GM19397 (cell line): ENCODE data around the gene ROMO1.

Experiments
- ATAC-seq: cut with Tn5 transposase; IDR thresholded peaks from one replicate; pipeline ENCODE4 v1.9.1; 2021; ENCODE audit warnings: mild to moderate bottlenecking, moderate library complexity; ENCODE audit not compliant: unreplicated experiment

ROMO1 gene

DNA sequence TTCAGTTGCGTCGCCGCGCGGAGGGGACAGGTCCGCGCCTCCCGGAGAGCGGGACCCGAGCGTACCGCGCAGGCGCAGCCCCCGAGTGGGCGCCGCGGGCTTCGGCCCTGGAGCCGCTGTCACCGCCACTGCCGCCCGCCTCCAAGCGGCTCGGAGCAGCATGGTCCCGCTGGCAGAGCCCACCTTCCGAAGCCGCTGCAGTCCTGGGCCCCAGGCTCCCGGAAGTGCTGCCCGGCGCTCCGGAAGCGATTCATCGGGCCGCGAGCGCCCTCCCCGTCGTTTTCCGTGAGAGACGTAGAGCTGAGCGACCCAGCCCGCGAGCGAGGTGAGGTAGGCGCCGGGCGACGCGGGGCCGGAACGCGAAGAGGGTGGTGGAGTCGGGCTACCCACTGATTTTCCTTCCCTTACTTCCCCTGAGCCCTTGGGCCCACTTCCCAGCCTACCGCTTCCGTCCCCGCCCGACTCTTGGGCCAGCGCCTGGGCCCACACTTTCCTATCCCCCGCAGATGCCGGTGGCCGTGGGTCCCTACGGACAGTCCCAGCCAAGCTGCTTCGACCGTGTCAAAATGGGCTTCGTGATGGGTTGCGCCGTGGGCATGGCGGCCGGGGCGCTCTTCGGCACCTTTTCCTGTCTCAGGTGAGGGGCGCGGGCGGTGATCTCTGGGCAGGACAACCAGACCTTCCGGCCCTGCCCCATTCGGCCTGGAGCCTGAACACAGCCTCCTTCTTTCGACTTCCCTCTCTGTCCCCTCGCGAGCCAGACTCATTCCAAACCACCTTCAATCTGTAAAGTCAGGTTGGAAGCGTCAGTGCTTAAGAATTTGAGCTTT lies at the start of gene ROMO1, which contains the start of gene NFS1:
ROMO1 (plus strand) TSS at position 279 of the 830 bp plus-strand sequence; CDS start at position 507, 228 bp downstream.
NFS1 (minus strand) TSS at position 226 of the 830 bp plus-strand sequence; CDS start at position 162, 64 bp downstream.
- ATAC-seq = peak; percentile 84

DNA sequence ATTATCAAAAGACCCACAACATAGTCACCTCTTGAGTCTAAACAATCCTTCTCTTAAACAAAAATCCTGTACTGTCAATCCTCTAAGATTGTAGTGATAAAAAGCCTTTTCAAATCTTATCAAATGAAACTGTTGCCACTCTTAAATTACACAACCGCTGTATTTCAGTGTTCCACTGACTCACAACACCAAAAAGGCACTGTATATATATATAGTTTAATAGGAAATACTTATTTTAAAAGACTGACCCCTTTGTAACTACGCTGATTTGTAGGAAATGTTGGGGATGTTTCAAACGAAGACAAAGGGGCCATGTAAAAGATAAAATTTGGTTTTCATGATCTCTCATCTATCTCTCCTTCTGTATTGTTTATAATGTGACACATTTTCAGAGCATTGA lies 48.6 kb upstream of the ROMO1 start:
- ATAC-seq = no peak

DNA sequence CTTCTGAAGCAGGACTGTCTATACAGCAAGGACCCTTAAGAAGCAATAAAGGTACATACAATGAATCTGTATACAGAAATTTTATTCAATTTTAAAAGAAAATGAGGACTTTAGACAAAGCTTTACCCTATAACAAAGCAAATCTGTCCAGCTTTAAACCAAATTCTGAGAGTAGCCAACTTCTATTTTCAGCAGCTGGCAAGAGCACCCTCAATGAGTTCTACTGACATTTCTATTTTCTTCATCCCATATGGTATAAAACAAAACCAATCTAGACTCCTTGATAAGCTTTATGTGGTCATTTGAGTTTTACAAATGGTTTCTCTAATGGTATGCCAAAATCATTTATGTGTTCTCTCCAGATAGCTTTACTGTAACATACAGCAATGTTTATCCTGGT lies 47.2 kb upstream of the ROMO1 start:
- ATAC-seq = no peak

DNA sequence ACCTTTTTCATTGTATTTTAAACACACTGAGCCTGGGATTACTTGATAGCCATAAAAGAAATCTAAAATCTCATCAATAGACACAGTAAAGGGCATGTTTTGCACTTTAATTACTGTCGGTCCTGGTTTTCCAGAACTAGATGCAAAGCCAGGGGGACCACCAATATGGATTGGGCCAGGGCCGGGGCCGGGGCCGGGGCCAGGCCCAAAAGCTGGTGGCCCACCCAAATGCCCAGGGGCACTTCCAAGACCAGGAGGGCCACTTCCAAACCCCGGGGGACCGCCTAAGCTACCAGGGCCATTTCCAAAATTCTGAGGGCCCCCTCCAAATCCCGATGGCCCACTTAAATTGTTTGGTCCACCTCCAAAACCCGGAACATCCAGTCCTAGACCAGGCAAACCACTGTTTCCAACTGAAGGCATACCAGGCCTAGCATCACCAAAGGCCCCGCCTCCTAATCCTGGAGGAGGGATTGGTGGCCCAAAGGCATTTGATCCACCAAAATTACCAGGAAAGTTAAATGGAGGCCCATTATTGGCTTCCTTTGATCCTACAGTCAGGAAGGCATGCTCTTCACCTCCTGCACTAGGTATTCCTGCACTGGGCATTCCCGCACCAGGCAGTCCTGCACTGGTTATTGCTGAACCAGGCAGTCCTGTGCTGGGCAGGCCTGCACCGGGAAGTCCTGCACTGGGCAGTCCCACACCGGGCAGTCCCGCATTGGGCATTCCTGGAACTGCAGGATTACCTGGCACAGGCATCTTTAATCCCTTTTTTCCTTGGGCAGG lies 46.4 kb upstream of the ROMO1 start:
- ATAC-seq = no peak

DNA sequence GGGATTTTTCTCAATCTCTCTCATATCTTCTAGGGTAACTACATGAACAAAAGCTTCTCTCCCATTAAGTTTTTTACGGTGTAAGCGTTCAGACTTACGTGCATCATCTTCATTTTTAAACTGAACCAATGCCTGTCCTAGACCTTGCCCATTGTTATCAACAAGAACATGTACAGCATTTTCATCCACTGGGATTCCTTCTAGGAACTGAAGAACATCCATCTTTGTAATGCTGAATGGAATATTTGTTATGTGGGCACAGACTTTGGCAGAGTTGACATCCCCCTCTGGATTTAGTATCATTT lies 45.8 kb upstream of the ROMO1 start:
- ATAC-seq = no peak

DNA sequence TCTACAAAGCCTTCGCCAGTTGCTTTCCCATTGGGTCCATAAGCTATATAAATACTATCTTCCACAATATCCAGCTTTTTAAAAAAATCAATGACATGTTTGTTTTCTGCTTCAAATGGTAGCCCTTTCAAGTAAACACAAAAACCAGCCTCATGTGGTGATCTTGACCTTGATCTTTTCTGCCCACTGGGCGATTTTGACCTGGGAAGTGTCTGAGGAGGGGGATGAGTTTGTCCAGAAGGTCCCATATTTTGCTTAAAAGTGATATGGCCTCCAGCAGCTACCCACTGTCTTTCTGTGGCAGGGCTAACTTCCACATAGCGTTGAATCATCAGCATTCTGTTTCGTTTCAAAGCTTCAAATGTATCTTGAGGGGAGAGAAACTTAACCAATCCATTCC lies 45.3 kb upstream of the ROMO1 start:
- ATAC-seq = no peak

DNA sequence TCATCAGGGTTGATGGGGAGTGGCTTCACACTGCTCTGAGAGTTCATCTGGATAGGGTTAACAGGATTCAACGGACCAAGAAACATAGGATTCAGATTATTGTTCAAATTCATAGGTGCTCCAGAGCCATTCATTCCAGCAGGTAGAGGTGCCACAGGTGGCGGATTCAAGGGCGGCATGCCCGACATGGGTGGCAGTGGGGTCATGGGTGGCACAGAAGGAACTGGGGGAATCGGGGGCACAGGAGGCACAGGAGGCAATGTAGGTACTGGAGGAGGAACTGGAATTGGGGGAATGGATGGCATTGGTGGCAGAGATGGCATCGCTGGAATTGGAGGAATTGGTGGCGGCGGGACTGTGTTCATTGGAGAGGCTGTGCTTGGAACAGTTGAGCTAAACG lies 44.8 kb upstream of the ROMO1 start:
- no peak for ATAC-seq

DNA sequence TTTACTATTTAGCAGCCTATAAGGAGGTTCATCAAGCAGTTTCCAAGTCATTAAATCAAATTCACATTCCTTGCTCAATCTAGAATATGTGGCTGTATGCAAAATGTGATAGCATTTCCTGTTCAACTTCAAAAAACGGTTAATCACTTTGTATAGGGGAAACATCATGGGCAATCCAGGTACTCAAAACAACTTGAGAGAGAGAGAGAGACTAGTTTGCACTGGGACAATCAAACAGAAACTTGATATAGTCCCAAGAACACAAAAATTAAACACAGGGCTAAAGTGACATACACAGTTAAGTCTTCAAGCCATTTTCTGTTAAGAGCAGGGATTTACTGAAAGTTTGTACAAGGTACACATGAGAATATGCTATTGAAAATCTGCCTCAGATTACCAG lies 41.9 kb upstream of the ROMO1 start:
- no peak for ATAC-seq

DNA sequence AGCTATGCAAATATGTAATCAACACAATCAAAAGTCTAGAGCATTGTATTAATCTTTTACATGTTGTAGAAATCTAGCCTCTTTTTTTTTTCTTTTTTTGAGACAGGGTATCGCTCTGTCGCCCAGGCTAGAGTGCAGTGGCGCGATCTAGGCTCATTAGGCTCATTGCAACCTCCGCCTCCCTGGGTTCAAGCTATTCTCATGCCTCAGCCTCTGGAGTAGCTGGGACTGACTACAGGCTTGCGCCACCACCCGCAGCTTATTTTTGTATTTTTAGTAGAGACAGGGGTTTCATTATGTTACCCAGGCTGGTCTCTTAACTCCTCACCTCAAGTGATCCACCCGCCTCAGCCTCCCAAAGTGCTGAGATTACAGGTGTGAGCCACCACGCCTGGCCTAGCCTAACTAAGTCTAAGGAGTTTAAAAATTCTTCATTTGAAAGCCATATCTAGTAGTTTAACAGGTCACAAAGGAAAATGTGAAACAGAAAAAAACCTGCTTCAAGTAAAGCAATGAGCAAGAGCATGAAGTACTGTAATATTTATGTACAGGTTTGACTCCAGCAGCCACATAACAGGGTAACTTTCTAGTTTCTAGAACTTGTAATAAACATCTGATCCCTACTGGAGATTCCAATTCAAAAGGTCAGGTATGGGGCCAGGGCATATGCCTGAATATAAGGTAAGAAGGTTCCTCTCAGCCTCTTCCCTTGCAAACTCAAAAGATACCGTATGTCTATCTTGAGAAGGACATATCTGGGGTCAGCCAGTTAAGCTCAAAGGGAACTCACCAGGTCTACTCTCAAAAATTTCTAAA lies 38.9 kb upstream of the ROMO1 start:
- ATAC-seq = no peak

DNA sequence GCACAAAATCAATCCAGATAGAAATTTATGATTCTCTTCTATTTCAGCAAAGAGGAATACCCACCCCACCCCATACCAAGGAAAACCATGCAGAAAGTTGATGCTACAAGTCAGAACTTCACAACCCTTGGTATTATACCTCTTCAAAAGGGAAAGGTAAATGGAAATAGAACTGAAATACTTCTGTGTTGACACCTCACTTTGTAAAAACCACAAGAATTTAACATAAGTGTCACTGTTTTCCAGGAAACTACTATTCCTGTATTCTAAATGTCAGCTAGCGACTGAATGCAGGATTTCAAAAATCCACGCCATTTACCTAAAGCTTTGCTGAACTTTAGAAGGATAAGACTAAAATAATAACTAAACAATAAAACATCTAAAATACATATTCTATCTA lies 38.2 kb upstream of the ROMO1 start:
- no peak for ATAC-seq

DNA sequence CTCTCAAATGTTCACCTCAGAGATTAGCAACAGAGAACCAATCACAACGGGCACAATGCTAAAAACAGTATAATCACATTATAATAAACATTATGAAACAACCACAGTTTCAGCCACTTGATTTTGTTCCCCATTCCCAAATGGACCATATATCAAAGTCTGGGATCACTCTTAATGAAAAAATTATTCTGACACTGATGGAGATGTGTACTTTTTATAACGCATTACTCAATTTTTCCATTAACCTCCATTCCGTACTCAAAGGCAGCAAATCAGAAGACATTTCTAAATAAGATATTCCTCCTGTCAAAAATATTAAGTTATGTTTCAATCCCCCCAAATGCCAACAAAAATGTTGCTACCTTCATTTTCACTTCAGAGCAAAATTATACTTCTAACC lies 37.3 kb upstream of the ROMO1 start:
- ATAC-seq = no peak

DNA sequence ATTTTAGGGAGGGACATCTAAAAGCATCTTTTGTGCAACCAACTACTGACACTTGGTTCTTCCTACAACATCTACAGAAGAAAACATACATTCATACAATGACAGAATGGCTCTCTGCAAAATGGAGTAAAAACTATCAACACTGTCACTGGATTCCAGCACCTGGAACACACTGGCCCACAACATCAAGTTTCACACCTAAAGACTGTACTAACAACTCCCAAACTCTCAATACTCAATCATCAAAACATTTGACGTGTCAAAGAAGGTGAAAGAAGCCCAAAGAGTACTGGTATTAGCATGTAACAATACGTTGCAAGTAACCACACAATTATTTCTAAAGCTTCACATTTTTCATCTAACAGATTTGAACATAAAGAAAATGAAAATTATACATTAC lies 36.7 kb upstream of the ROMO1 start:
- ATAC-seq = no peak

DNA sequence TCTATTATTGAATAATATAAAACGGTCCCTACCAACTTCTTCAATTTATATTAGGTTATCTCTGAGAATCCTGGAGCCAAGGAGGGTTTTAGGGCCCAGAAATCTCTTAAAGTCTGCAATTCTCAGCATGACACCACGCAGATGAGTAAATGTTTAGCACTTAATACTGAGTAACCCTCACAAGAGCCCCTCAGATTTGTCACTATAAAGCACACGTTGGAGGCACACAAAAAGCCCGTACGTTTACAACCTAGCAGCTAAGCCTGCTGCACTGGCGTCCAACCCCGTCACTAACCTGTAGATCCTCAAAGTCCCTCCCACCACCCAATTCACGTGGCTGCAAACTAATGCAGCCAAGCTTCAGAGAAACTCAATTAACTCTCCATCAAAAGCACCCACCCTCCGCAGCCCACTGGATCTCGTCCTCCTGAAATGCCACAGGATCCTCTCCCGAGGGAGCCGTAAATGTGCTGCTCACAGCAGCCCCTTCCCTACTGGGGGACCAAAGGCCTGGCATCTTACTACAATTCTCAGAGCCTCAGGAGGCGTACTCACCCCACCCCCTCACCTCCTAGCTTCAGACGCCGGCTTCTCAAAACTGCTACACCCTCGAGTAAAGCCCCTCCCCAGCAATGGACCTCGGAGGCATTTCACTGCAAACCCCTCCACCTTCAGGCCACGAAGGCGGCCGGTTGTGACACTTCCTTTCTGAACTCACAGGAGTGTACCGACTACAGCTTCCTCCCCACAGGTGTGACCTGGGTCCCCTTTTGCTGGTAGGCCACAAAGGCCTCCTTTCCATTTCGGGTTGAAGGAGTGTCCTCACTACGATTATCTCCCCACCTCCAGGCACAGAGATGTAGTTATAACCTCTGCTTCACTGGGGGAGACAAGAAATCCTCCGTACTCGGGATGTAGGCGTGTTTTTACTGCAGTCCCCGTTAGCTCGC lies 35.4 kb upstream of the ROMO1 start:
- peak; percentile 37 for ATAC-seq

DNA sequence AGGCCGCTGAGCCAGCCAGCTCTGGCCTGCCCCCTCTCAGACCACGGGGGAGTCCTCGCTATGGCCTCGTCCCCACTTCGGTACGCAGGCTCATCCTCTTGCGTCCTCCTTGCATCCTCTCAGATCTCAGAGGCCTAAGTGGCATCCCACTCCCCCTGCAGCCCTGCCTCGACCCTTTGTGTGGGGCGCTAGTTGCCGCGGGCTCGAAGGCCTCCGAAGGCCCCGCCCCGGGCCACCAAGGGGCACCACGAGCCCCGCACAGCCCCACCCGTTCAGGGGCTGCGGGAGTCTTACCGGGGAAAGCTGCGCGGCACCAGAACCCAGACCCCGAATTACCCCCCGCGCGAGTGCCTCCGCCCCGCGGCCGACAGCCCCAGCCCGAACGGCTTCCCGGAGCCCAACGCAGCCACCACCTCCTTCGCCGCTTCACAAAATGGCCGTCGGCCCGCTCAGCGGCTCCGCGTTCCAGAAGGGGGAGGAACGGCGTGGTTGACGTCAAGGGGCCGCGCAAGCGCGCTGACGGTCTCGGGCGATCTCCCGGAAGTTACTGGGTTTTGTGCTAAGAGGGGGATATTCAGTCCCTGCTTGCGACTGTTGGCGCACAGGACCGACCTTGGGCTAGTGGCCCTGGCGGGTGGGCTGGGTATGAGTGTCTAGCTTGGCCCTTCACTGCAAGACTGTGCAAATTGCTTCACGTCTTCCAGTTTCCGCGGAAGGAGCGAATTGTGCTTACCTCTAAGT lies 34.6 kb upstream of the ROMO1 start, which contains the start of the genes CPNE1 and RBM12:
CPNE1 (minus strand) TSS at position 435 of the 741 bp plus-strand sequence. CDS start 31,977 bp downstream, outside the sequence.
RBM12 (minus strand) TSS at position 435 of the 741 bp plus-strand sequence. CDS start 9,578 bp downstream, outside the sequence.
- ATAC-seq = peak; percentile 74

DNA sequence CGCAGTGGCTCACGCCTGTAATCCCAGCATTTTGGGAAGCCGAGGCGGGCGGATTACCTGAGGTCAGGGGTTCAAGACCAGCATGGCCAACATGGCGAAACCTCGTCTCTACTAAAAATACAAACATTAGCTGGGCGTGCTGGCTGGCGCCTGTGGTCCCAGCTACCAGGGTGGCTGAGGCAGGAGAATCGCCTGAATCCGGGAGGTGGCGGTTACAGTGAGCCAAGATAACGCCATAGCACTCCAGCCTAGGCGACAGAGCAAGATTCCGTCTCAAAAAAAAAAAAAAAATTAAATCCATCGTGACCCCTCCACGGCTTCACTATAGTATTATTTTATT lies 33.3 kb upstream of the ROMO1 start:
- no peak for ATAC-seq

DNA sequence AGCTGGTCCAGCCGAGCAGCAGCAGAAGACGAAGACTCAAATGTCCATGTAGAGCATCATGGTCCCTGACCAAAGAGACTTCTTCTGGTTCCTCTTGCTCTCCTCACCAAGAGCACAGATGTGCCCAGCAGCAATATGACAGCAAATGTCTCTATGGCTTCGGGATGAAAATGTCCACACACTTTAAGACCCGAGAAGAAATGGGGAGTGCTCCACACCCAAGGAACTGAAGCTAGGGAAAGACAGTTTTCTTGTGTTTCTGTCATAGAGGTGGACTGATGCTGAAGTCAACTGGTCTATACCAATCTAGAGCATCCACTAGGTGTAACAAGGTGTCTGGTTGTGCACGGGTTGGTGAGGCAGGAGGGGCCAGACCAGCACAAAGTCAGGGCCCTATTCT lies 30.0 kb upstream of the ROMO1 start:
- ATAC-seq = no peak

DNA sequence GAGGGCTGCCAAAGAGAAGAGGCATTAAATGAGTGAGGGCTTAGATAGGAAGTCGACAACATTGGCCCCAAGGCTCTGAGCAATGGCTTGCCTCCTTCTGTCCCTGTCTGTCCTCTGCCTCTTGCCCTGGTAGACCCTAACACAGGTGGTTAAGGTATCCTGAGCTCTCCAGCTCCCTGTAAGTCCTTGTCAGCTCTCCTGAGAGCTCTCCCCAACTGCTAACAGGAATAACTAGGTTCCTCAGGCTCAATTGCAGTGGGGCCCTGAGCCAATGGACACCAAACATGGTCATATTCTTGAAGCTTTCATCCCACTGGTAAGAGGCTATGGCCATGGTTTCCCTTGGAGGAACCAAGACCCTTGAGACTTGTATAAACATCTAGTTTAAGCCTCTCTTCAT lies 29.5 kb upstream of the ROMO1 start:
- no peak for ATAC-seq

DNA sequence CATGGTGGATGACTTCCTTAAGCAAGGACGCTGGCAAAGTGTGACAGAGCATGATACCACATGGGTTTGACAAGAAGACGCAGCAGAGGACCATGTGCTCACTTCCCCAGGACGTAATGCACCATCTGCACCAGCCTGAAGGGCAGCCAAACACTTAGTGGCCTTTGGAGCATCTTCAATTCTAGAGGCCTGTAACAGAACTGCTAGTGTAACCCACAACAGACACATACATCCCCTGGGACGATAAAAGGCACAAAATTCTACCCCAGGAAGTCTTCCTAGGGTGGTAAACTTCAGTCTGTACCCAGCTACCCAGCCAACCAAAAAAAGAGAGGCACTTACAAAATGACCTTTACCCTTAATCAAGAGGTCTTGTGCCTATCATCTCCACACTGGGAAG lies 25.3 kb upstream of the ROMO1 start:
- ATAC-seq = no peak

DNA sequence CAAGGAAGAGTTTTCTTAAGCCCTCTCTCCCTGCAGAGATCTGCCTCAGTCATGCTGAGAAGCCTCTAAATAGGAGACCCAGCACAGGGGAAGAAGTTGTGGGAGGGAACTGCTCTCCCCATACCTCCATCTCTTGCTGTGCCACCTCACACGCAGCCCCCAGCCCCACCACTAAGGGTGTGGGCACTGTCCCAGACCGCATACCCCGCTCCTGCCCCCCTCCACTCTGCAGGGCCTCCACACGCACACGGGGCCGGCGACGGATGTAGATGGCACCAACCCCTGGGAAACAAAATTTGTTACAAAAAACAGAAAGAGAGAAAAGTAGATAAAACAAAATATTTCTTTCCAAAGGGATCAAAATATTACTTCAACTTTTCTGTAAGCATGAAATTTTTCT lies 24.3 kb upstream of the ROMO1 start:
- no peak for ATAC-seq
